IMR-90 (cell line): ENCODE results near the gene MIPEP. TPM values are rescaled to one million over a fixed set of nuclear protein-coding genes. Genes with fewer than 3 reads are reported as not detected.
A peak's percentile ranks its signal among the peaks of the same experiment; 100 is the strongest.

Source experiments
- ATAC-seq: fragments of 200-7000 bp; cut with Tn5 transposase; 2 replicates; pipeline ENCODE4 v1.9.1; 2020; ENCODE audit warnings: low read depth, mild to moderate bottlenecking, moderate library complexity
- BruUV-seq: library from RNA; stranded (reverse); fragments of 400-500 nt; replicated peaks from 2 replicates; lab custom pipeline; 2021; lab: Mats Ljungman, UMichigan
- CTCF ChIA-PET: fragments of 300-600 bp; formaldehyde crosslinking; extraction: SDS; loops from one replicate; lab custom pipeline; 2021; ENCODE audit warnings: antibody characterized with exemption; lab: Yijun Ruan, JAX
- POLR2A ChIA-PET: fragments of 300-600 bp; sonication (Branson Sonifier 250); formaldehyde crosslinking; loops from one replicate; lab custom pipeline; 2022; ENCODE audit warnings: antibody characterized with exemption; ENCODE audit not compliant: unreplicated experiment; lab: Charles Lee
- DNase-seq: peaks from one replicate; pipeline ENCODE4 v3.0.0; 2013
- H2AFZ ChIP-seq: replicated peaks from 2 replicates; pipeline ENCODE3; 2013; ENCODE audit warnings: low read length, mild to moderate bottlenecking; ENCODE audit not compliant: poor library complexity
- H2AK5ac ChIP-seq: 2 replicates; pipeline ENCODE4 v1.6.1; 2013; ENCODE audit warnings: low read depth, low read length, inconsistent platforms
- H2AK9ac ChIP-seq: replicated peaks from 2 replicates; pipeline ENCODE3; 2013; ENCODE audit warnings: mild to moderate bottlenecking, low read depth, low read length, moderate library complexity; ENCODE audit not compliant: poor library complexity
- H2BK120ac ChIP-seq: 2 replicates; pipeline ENCODE4 v1.6.1; 2013; ENCODE audit warnings: low read depth, low read length, inconsistent platforms
- H2BK15ac ChIP-seq: 3 replicates; pipeline ENCODE4 v1.6.1; 2013; ENCODE audit warnings: low read depth, low read length, inconsistent platforms
- H2BK20ac ChIP-seq: 2 replicates; pipeline ENCODE4 v1.6.1; 2013; ENCODE audit warnings: low read depth, mild to moderate bottlenecking, inconsistent platforms, low read length, moderate library complexity
- H2BK5ac ChIP-seq: 2 replicates; pipeline ENCODE4 v1.6.1; 2013; ENCODE audit warnings: mild to moderate bottlenecking, low read depth, low read length, inconsistent platforms; ENCODE audit not compliant: poor library complexity, severe bottlenecking
- H3K14ac ChIP-seq: replicated peaks from 2 replicates; pipeline ENCODE4 v1.6.1; 2013; ENCODE audit warnings: low read depth, low read length, inconsistent platforms
- H3K18ac ChIP-seq: 2 replicates; pipeline ENCODE4 v1.6.1; 2013; ENCODE audit warnings: low read depth, low read length, control low read depth
- H3K23ac ChIP-seq: 2 replicates; pipeline ENCODE4 v1.6.1; 2013; ENCODE audit warnings: low read depth, low read length, inconsistent platforms
- H3K27ac ChIP-seq: 2 replicates; pipeline ENCODE4 v1.5.1; 2013; ENCODE audit warnings: mild to moderate bottlenecking, control low read depth, low read length; ENCODE audit not compliant: insufficient read depth
- H3K27me3 ChIP-seq: 2 replicates; pipeline ENCODE4 v1.6.1; 2013; ENCODE audit warnings: low read length; ENCODE audit not compliant: control insufficient read depth, insufficient read depth
- H3K36me3 ChIP-seq: 2 replicates; pipeline ENCODE4 v1.6.1; 2013; ENCODE audit warnings: low read length, mixed read lengths; ENCODE audit not compliant: control insufficient read depth, insufficient read depth
- H3K4ac ChIP-seq: 2 replicates; pipeline ENCODE4 v1.6.1; 2013; ENCODE audit warnings: low read depth, low read length, inconsistent platforms
- H3K4me1 ChIP-seq: 2 replicates; pipeline ENCODE4 v1.6.1; 2013; ENCODE audit warnings: low read length, mixed read lengths; ENCODE audit not compliant: control insufficient read depth, insufficient read depth
- H3K4me2 ChIP-seq: 2 replicates; pipeline ENCODE4 v1.6.1; 2013; ENCODE audit warnings: low read depth, mild to moderate bottlenecking, control low read depth, low read length, moderate library complexity
- H3K4me3 ChIP-seq: 2 replicates; pipeline ENCODE4 v1.5.1; 2013; ENCODE audit warnings: low read depth, mild to moderate bottlenecking, control low read depth, low read length, moderate library complexity; ENCODE audit not compliant: insufficient read depth
- H3K56ac ChIP-seq: 2 replicates; pipeline ENCODE4 v1.6.1; 2013; ENCODE audit warnings: low read length, inconsistent platforms; ENCODE audit not compliant: insufficient read depth; ENCODE audit errors: extremely low read depth
- H3K79me1 ChIP-seq, 2 experiments: 2 replicates each; pipeline ENCODE4 v1.6.1; 2013; ENCODE audit warnings: low read length in 2 of 2, inconsistent platforms in 1 of 2, low read depth in 1 of 2
- H3K9ac ChIP-seq: 2 replicates; pipeline ENCODE4 v1.6.1; 2013; ENCODE audit warnings: low read depth, low read length, control low read depth
- H3K9me1 ChIP-seq: 2 replicates; pipeline ENCODE4 v1.6.1; 2013; ENCODE audit warnings: low read length, inconsistent platforms; ENCODE audit not compliant: insufficient read depth
- H3K9me3 ChIP-seq: 2 replicates; pipeline ENCODE4 v1.6.1; 2013; ENCODE audit warnings: low read length; ENCODE audit not compliant: control insufficient read depth, insufficient read depth
- H4K20me1 ChIP-seq: 2 replicates; pipeline ENCODE4 v1.6.1; 2013; ENCODE audit warnings: low read length, inconsistent platforms; ENCODE audit not compliant: insufficient read depth
- H4K5ac ChIP-seq: 2 replicates; pipeline ENCODE4 v1.6.1; 2013; ENCODE audit warnings: mild to moderate bottlenecking, low read depth, low read length, control low read depth
- H4K8ac ChIP-seq, 2 experiments: 2 replicates each; pipeline ENCODE4 v1.6.1; 2013; ENCODE audit warnings: low read depth in 2 of 2, low read length in 2 of 2, control low read depth in 1 of 2, inconsistent platforms in 1 of 2
- H4K91ac ChIP-seq: 2 replicates; pipeline ENCODE4 v1.6.1; 2013; ENCODE audit warnings: low read depth, low read length, inconsistent platforms; ENCODE audit not compliant: insufficient read depth
- BHLHE40 ChIP-seq: fragments of 150-350 bp; IDR thresholded peaks from 2 replicates; pipeline ENCODE4 v1.6.1; 2016; ENCODE audit warnings: mild to moderate bottlenecking, low read depth, low read length
- CEBPB ChIP-seq: IDR thresholded peaks from 2 replicates; pipeline ENCODE4 v1.6.1; 2012; ENCODE audit warnings: low read depth, low read length, improper control_type of control experiment
- CHD1 ChIP-seq: IDR thresholded peaks from 2 replicates; pipeline ENCODE4 v1.6.1; 2012; ENCODE audit warnings: low read depth, low read length, improper control_type of control experiment
- FOS ChIP-seq: fragments of 150-350 bp; IDR thresholded peaks from 2 replicates; pipeline ENCODE4 v1.6.1; 2016; ENCODE audit warnings: low read depth, low read length
- MAFK ChIP-seq: IDR thresholded peaks from 2 replicates; pipeline ENCODE4 v1.6.1; 2012; ENCODE audit warnings: low read depth, low read length, improper control_type of control experiment
- MAZ ChIP-seq: IDR thresholded peaks from 2 replicates; pipeline ENCODE4 v1.6.1; 2012; ENCODE audit warnings: low read depth, mild to moderate bottlenecking, low read length, improper control_type of control experiment, moderate library complexity, borderline replicate concordance
- NFE2L2 ChIP-seq: fragments of 150-350 bp; IDR thresholded peaks from 2 replicates; pipeline ENCODE4 v1.6.1; 2016; ENCODE audit warnings: low read depth, mild to moderate bottlenecking, low read length
- POLR2A ChIP-seq: IDR thresholded peaks from 2 replicates; pipeline ENCODE4 v1.6.1; 2012; ENCODE audit warnings: mild to moderate bottlenecking, low read depth, low read length
- RCOR1 ChIP-seq: IDR thresholded peaks from 2 replicates; pipeline ENCODE4 v1.6.1; 2012; ENCODE audit warnings: mild to moderate bottlenecking, low read length, improper control_type of control experiment; ENCODE audit not compliant: insufficient replicate concordance
- RFX5 ChIP-seq: IDR thresholded peaks from 2 replicates; pipeline ENCODE4 v1.8.0; 2012; ENCODE audit warnings: low read depth, mild to moderate bottlenecking, low read length, moderate library complexity
- WGBS, 2 experiments: methylation state at CpG; one replicate each; pipeline versions ENCODE4 v1.1.5 to v1.1.7; 2013; ENCODE audit warnings: missing lambda C conversion rate in 2 of 2; ENCODE audit not compliant: insufficient read length in 1 of 2; ENCODE audit errors: extremely low coverage in 2 of 2; 5-methylcytosine and 5-hydroxymethylcytosine counted together
- dilution Hi-C: fragments of 300-500 bp; cut with HindIII; formaldehyde crosslinking; loops from one replicate; pipeline ENCODE4 v1.14.3; 2018; ENCODE audit warnings: low sequenced_read_pairs; ENCODE audit not compliant: unreplicated experiment
- in situ Hi-C: fragments of 300-500 bp; cut with MboI; formaldehyde crosslinking; loops from 3 replicates; pipeline ENCODE4 v1.14.3; 2019; ENCODE audit warnings: low sequenced_read_pairs, inconsistent platforms, mixed read lengths
- intact Hi-C: fragments of 100-400 bp; cut with micrococcal nuclease; formaldehyde crosslinking; loops from 2 replicates; pipeline ENCODE4 v1.10.0; 2022
- polyA plus RNA-seq, 3 experiments: library from polyadenylated mRNA; depleted of rRNA; stranded (reverse); fragments of >200 nt; gene quantifications; 2 replicates each; pipeline ENCODE4 v1.2.3, GENCODE V29; 2012; ENCODE audit warnings: low replicate concordance in 1 of 3
- total RNA-seq: library from RNA; depleted of rRNA; stranded (reverse); fragments of >200 nt; gene quantifications from 2 replicates; pipeline ENCODE4 v1.2.3, GENCODE V29; 2012
- TF ChIP-seq, protein P1 (sequence below): fragments of 150-350 bp; IDR thresholded peaks from 2 replicates; pipeline ENCODE4 v1.6.1; 2016; ENCODE audit warnings: low read depth, mild to moderate bottlenecking, low read length, moderate library complexity, borderline replicate concordance
- TF ChIP-seq, protein P2 (sequence below): fragments of 150-350 bp; IDR thresholded peaks from 2 replicates; pipeline ENCODE4 v1.6.1; 2017; ENCODE audit warnings: mild to moderate bottlenecking, antibody characterized with exemption, low read length, low read depth

The MIPEP gene
- total and polyA plus RNA-seq, 2 of the 4 experiments (the other 2 are of a cell fraction), result 15.0 to 21.5 TPM

- intact Hi-C loops (loop anchor here (5.0 to 10.0 kb wide), 2 partner anchors 121 to 419 kb away; no protein-coding TSS in a partner anchor), in situ Hi-C loops (no loop called here)
- H3K9ac ChIP-seq, result peak overlapping the region; percentile 91
These were observed 95.5 kb downstream of the MIPEP start for GRCh38 chr13:23793711-23794110.

More at GRCh38 chr13:23793711-23794110, 95.5 kb downstream of the MIPEP start:
- POLR2A ChIA-PET, result no interaction called here
- H3K27me3 ChIP-seq, result no peaks in the 10 kb centered on the region
- H3K18ac ChIP-seq, result peak overlapping the region; percentile 93
- peak overlapping the region; percentile 67 for H2AK9ac ChIP-seq
- peak overlapping the region; percentile 94 for H2AK5ac ChIP-seq
- peaks cover 12% of the 10 kb centered on the region for H3K9me1 ChIP-seq
- CTCF ChIA-PET, result interaction anchor here (0.7 to 1.0 kb wide), 3 partner anchors 39 to 164 kb away, joined by 3 read pairs; no protein-coding TSS in a partner anchor
- H4K91ac ChIP-seq, result peak overlapping the region; percentile 98
- peak overlapping the region; percentile 92 for H4K5ac ChIP-seq
- WGBS, 2 experiments, result 100% methylated on average over 1 of the region's 3 CpGs; no CpG with 5 or more reads in 1 of the 2 experiments
- no peak for DNase-seq
- peak overlapping the region; percentile 94 for H3K4ac ChIP-seq
- H3K4me1 ChIP-seq, result peaks cover 31% of the 10 kb centered on the region
- peak overlapping the region; percentile 93 for H3K14ac ChIP-seq
- peaks cover 9% of the 10 kb centered on the region; the same call in 1 of the 2 replicates for H3K36me3 ChIP-seq
- TF ChIP-seq FOS, result no peak
- no peak for TF ChIP-seq NFE2L2
- TF ChIP-seq CHD1, result no peak
- no peak for TF ChIP-seq CEBPB
- no peak for TF ChIP-seq MAFK
- no peak for TF ChIP-seq RCOR1
- TF ChIP-seq POLR2A, result no peak
- no peak for TF ChIP-seq BHLHE40
- TF ChIP-seq MAZ, result no peak
- TF ChIP-seq, protein P1, sequence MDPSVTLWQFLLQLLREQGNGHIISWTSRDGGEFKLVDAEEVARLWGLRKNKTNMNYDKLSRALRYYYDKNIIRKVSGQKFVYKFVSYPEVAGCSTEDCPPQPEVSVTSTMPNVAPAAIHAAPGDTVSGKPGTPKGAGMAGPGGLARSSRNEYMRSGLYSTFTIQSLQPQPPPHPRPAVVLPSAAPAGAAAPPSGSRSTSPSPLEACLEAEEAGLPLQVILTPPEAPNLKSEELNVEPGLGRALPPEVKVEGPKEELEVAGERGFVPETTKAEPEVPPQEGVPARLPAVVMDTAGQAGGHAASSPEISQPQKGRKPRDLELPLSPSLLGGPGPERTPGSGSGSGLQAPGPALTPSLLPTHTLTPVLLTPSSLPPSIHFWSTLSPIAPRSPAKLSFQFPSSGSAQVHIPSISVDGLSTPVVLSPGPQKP, result no peak
- no peak for TF ChIP-seq RFX5
- TF ChIP-seq, protein P2, sequence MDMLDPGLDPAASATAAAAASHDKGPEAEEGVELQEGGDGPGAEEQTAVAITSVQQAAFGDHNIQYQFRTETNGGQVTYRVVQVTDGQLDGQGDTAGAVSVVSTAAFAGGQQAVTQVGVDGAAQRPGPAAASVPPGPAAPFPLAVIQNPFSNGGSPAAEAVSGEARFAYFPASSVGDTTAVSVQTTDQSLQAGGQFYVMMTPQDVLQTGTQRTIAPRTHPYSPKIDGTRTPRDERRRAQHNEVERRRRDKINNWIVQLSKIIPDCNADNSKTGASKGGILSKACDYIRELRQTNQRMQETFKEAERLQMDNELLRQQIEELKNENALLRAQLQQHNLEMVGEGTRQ, result no peak
- H3K4me2 ChIP-seq, result no peak overlapping the region
- dilution Hi-C loops, result no loop called here
- H3K56ac ChIP-seq, result peak overlapping the region; percentile 94
- H3K27ac ChIP-seq, result peak overlapping the region; percentile 97
- peak overlapping the region; percentile 75 for H3K23ac ChIP-seq
- H4K8ac ChIP-seq, result peak overlapping the region; percentile 85 to 94
- no peaks in the 10 kb centered on the region for H4K20me1 ChIP-seq
- no peak for ATAC-seq
- peak overlapping the region; percentile 93; the same call in 2 of the 3 replicates for H2BK15ac ChIP-seq
- H3K79me1 ChIP-seq, result peaks cover 0 to 8% of the 10 kb centered on the region in 2 experiments; a peak in 2 of 4 replicates
- peak overlapping the region; percentile 100 for H2BK20ac ChIP-seq
- peak overlapping the region; percentile 98 for H2BK120ac ChIP-seq
- no peak overlapping the region for H3K4me3 ChIP-seq
- H3K9me3 ChIP-seq, result peaks cover 5% of the 10 kb centered on the region
- BruUV-seq, result no TSS peak
- H2BK5ac ChIP-seq, result peak overlapping the region; percentile 91
- no peak overlapping the region for H2AFZ ChIP-seq
